Thyroid gland (tissue), 4 donors: ENCODE data around the gene UBAP1L. TPM values are rescaled to one million over a fixed set of nuclear protein-coding genes. Genes with fewer than 3 reads are reported as not detected.
"Not testable (repeated sequence)": the region's sequence is repeated elsewhere in the genome, so short reads cannot be mapped to it uniquely, and the experiment has no call there.

Source experiments
- DNase-seq, 2 donors: peaks; one replicate each; pipeline ENCODE4 v3.0.0-alpha.2; 2019
- H3K27ac ChIP-seq, 3 donors: fragments of 200-600 bp; sonication (generic); 1 replicate in 2 of 3; 2 replicates in 1 of 3; pipeline ENCODE4 v1.5.1; 2016 to 2019; ENCODE audit warnings: mild to moderate bottlenecking in 1 of 3, moderate library complexity in 1 of 3
- H3K27me3 ChIP-seq: fragments of 200-600 bp; sonication (generic); one replicate; pipeline ENCODE4 v1.5.1; 2019
- H3K36me3 ChIP-seq, 2 donors: fragments of 200-600 bp; sonication (generic); one replicate each; pipeline ENCODE4 v1.5.1; 2016 to 2019
- H3K4me1 ChIP-seq, 2 donors: fragments of 200-600 bp; sonication (generic); one replicate each; pipeline ENCODE4 v1.5.1; 2017 to 2019
- H3K4me3 ChIP-seq, 3 donors: fragments of 200-600 bp; sonication (generic); replicated peaks in 1 of 3; 1 replicate in 2 of 3; 2 replicates in 1 of 3; pipeline ENCODE4 v1.5.1; 2016; ENCODE audit warnings: mild to moderate bottlenecking in 1 of 3
- H3K9me3 ChIP-seq: fragments of 200-600 bp; sonication (generic); one replicate; pipeline ENCODE4 v1.5.1; 2017
- CTCF ChIP-seq, 6 experiments: fragments of 200-600 bp in 3 of 6; fragments of 450-650 bp in 3 of 6; sonication (generic) in 3 of 6; IDR thresholded peaks; one replicate each; pipeline ENCODE4 v1.5.1; 2016 to 2019; ENCODE audit warnings: antibody characterized with exemption in 6 of 6, mild to moderate bottlenecking in 2 of 6, inconsistent platforms in 1 of 6, moderate library complexity in 1 of 6
- POLR2A ChIP-seq, 2 donors: fragments of 450-650 bp; IDR thresholded peaks; one replicate each; pipeline ENCODE4 v1.6.1; 2017; ENCODE audit warnings: antibody characterized with exemption in 2 of 2, mild to moderate bottlenecking in 2 of 2, moderate library complexity in 1 of 2
- WGBS, 2 donors: methylation state at CpG; one replicate each; pipeline ENCODE4 v1.1.5; 2017; 5-methylcytosine and 5-hydroxymethylcytosine counted together
- intact Hi-C: fragments of 100-400 bp; cut with DNase I; formaldehyde crosslinking; loops from one replicate; pipeline ENCODE4 v1.15.1; 2023
- total RNA-seq, 4 donors: library from RNA; depleted of rRNA; stranded (reverse); fragments of >200 nt; gene quantifications; one replicate each; pipeline ENCODE4 v1.2.3, GENCODE V29; 2016

The UBAP1L gene
- total RNA-seq, 4 donors from 2014 or later: 8.1 to 12.6 (median 8.8) TPM

- WGBS, 2 donors: 93 to 95% methylated on average over 3 of the region's 3 CpGs
- Histone ChIP-seq H3K4me3 (no peak overlapping the region), H3K27me3 (no peaks in the 10 kb centered on the region), H3K36me3 (peaks cover 10 to 38% of the 10 kb centered on the region in 2 donors), H3K4me1 (no peaks in the 10 kb centered on the region), H3K9me3 (no peaks in the 10 kb centered on the region), H3K27ac (no peak overlapping the region)
- intact Hi-C loops: no loop called here
- no peak for DNase-seq
- TF ChIP-seq CTCF (IDR thresholded peaks at IDR 0.05): no peak
- TF ChIP-seq POLR2A (IDR thresholded peaks at IDR 0.05): no peak
These were observed 32.9 kb upstream of the UBAP1L start for GRCh38 chr15:65147902-65148301.

- no peaks in the 10 kb centered on the region for H3K4me1 ChIP-seq
- DNase-seq: no peak
- 90 to 92% methylated on average over 4 of the region's 4 CpGs for WGBS, 2 donors
- intact Hi-C loops: no loop called here
- H3K9me3 ChIP-seq: no peaks in the 10 kb centered on the region
- no peak overlapping the region for H3K27ac ChIP-seq
- no peaks in the 10 kb centered on the region for H3K27me3 ChIP-seq
- no peak overlapping the region for H3K4me3 ChIP-seq
- TF ChIP-seq CTCF (IDR thresholded peaks at IDR 0.05) (no peak), POLR2A (IDR thresholded peaks at IDR 0.05) (no peak)
- H3K36me3 ChIP-seq: peaks cover 10 to 24% of the 10 kb centered on the region in 2 donors
These were observed 31.4 kb upstream of the UBAP1L start for GRCh38 chr15:65146438-65146837.

GRCh38 chr15:65138631-65139030, 23.6 kb upstream of the UBAP1L start:
- intact Hi-C loops, H3K4me1 ChIP-seq, H3K4me3 ChIP-seq, DNase-seq, H3K27me3 ChIP-seq, H3K9me3 ChIP-seq, H3K36me3 ChIP-seq, H3K27ac ChIP-seq: not testable (repeated sequence)
- 90 to 93% methylated on average over 6 of the region's 6 CpGs for WGBS, 2 donors

- H3K27me3 ChIP-seq, H3K27ac ChIP-seq, H3K36me3 ChIP-seq, intact Hi-C loops, H3K4me1 ChIP-seq, DNase-seq, H3K9me3 ChIP-seq, H3K4me3 ChIP-seq: not testable (repeated sequence)
- 95 to 99% methylated on average over 4 of the region's 4 CpGs for WGBS, 2 donors
These were observed 22.9 kb upstream of the UBAP1L start for GRCh38 chr15:65137893-65138292.

GRCh38 chr15:65137089-65137488, 22.1 kb upstream of the UBAP1L start:
- H3K4me1 ChIP-seq: peaks cover 8 to 13% of the 10 kb centered on the region in 2 donors
- DNase-seq, H3K9me3 ChIP-seq, H3K4me3 ChIP-seq, H3K27me3 ChIP-seq, H3K27ac ChIP-seq, H3K36me3 ChIP-seq, intact Hi-C loops: not testable (repeated sequence)
- WGBS, 2 donors: 92 to 95% methylated on average over 3 to 7 of the region's 7 CpGs

- 92 to 97% methylated on average over 8 of the region's 8 CpGs for WGBS, 2 donors
- Histone ChIP-seq H3K27me3 (no peaks in the 10 kb centered on the region), H3K36me3 (no peaks in the 10 kb centered on the region), H3K27ac (no peak overlapping the region), H3K4me1 (peaks cover 16 to 22% of the 10 kb centered on the region in 2 donors), H3K9me3 (no peaks in the 10 kb centered on the region), H3K4me3 (no peak overlapping the region)
- intact Hi-C loops: no loop called here
- no peak for DNase-seq
- no peak for TF ChIP-seq CTCF (IDR thresholded peaks at IDR 0.05)
- no peak for TF ChIP-seq POLR2A (IDR thresholded peaks at IDR 0.05)
These were observed 19.5 kb upstream of the UBAP1L start for GRCh38 chr15:65134538-65134937.
